ENCODE measurements around the gene CCRL2. TPM values are rescaled to one million over a fixed set of nuclear protein-coding genes. Genes with fewer than 3 reads are reported as not detected.

The CCRL2 gene
- total RNA-seq, 1 experiment from 2014 or later, result not detected

- ATAC-seq, result no peak
Observed at GRCh38 chr3:46454209-46454595, 47.1 kb downstream of the CCRL2 start.

DNA sequence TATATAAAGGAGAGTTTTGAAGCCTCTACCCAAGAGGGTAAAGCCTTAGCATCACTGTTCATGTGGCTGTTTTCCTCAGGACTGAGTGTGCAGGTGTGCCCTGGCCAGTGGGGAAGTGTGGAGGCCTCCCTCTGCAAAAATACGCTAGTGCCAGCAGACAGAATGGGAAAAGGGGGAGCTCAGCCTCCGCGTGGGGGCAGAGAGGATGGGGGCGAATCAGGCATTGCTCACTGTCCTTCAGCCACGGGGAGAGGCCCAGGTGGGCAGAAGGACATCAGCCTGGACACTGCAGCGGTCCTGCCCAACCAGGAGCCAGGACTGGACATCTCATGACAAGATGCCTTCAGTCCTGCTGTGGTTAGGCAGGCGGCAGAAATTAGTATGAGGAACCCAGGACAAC lies 47.5 kb downstream of the CCRL2 start:
- ChIA-PET POLR2A (no interaction called here), CTCF (no interaction called here)
- H3K4me1 Mint-ChIP-seq, result no peaks in the 10 kb centered on the region
- no peaks in the 10 kb centered on the region; the same call in 1 of the 2 replicates for H3K27me3 Mint-ChIP-seq (ENCODE audit: low read depth)
- DNase-seq (ENCODE audit: low spot score), result no peak
- H3K9me3 Mint-ChIP-seq, result no peaks in the 10 kb centered on the region
- no peak for TF ChIP-seq ZMAT4 (CRISPR knock-in tag; IDR thresholded peaks at IDR 0.05)
- ATAC-seq, result no peak
- no peak overlapping the region for H3K4me3 Mint-ChIP-seq
- no peak overlapping the region for H3K27ac Mint-ChIP-seq
- H3K36me3 Mint-ChIP-seq, result no peaks in the 10 kb centered on the region

More at GRCh38 chr3:46454209-46454595, 47.1 kb downstream of the CCRL2 start:
- Mint-ChIP-seq H3K9me3 (no peaks in the 10 kb centered on the region), H3K27me3 (ENCODE audit: low read depth) (no peaks in the 10 kb centered on the region; the same call in 1 of the 2 replicates), H3K36me3 (no peaks in the 10 kb centered on the region), H3K27ac (no peak overlapping the region), H3K4me1 (no peaks in the 10 kb centered on the region), H3K4me3 (no peak overlapping the region)
- no peak for DNase-seq (ENCODE audit: low spot score)
- POLR2A ChIA-PET, result no interaction called here
- no peak for TF ChIP-seq SP1 (CRISPR knock-in tag; conservative IDR thresholded peaks at IDR 0.05)
- TF ChIP-seq AFF4 (CRISPR knock-in tag; IDR thresholded peaks at IDR 0.05; ENCODE audit: borderline replicate concordance), result no peak
- TF ChIP-seq SMAD3 (CRISPR knock-in tag; IDR thresholded peaks at IDR 0.05; ENCODE audit: borderline replicate concordance), result no peak
- TF ChIP-seq CREB1 (CRISPR knock-in tag; IDR thresholded peaks at IDR 0.05), result no peak
- no peak for TF ChIP-seq SOX15 (CRISPR knock-in tag; IDR thresholded peaks at IDR 0.05)
- no peak for TF ChIP-seq IRF2 (CRISPR knock-in tag; IDR thresholded peaks at IDR 0.05; ENCODE audit: borderline replicate concordance, low read depth)
- no peak for TF ChIP-seq ZNF423 (CRISPR knock-in tag; IDR thresholded peaks at IDR 0.05)
- TF ChIP-seq, protein P1, sequence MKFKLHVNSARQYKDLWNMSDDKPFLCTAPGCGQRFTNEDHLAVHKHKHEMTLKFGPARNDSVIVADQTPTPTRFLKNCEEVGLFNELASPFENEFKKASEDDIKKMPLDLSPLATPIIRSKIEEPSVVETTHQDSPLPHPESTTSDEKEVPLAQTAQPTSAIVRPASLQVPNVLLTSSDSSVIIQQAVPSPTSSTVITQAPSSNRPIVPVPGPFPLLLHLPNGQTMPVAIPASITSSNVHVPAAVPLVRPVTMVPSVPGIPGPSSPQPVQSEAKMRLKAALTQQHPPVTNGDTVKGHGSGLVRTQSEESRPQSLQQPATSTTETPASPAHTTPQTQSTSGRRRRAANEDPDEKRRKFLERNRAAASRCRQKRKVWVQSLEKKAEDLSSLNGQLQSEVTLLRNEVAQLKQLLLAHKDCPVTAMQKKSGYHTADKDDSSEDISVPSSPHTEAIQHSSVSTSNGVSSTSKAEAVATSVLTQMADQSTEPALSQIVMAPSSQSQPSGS (CRISPR knock-in tag; IDR thresholded peaks at IDR 0.05; ENCODE audit: borderline replicate concordance, low read depth), result no peak
- TF ChIP-seq SMAD4 (CRISPR knock-in tag; IDR thresholded peaks at IDR 0.05), result no peak
- TF ChIP-seq ZNF138 (CRISPR knock-in tag; conservative IDR thresholded peaks at IDR 0.05), result no peak
- TF ChIP-seq JAZF1 (CRISPR knock-in tag; IDR thresholded peaks at IDR 0.05), result no peak
- TF ChIP-seq ZNF671 (CRISPR knock-in tag; IDR thresholded peaks at IDR 0.05), result no peak
- TF ChIP-seq ATF3 (CRISPR knock-in tag; conservative IDR thresholded peaks at IDR 0.05), result no peak
- no peak for TF ChIP-seq RORB (CRISPR knock-in tag; IDR thresholded peaks at IDR 0.05)
- CTCF ChIA-PET, result interaction anchor here (0.7 kb wide), 1 partner anchor 246 kb away, joined by 3 read pairs; the partner anchor contains the start of gene CCR1

- CTCF ChIA-PET, result interaction anchor here (1.3 kb wide), 1 partner anchor 33 kb away, joined by 5 read pairs; no protein-coding TSS in a partner anchor
- Mint-ChIP-seq H3K27me3 (ENCODE audit: low read depth) (peaks cover 3% of the 10 kb centered on the region; the same call in 1 of the 2 replicates), H3K9me3 (peaks cover 6% of the 10 kb centered on the region), H3K36me3 (peaks cover 2% of the 10 kb centered on the region; the same call in 1 of the 2 replicates), H3K4me3 (no peak overlapping the region), H3K4me1 (no peaks in the 10 kb centered on the region), H3K27ac (no peak overlapping the region)
- no peak for ATAC-seq
- POLR2A ChIA-PET, result no interaction called here
- DNase-seq (ENCODE audit: low spot score), result no peak
- no peak for TF ChIP-seq NFYB (CRISPR knock-in tag; conservative IDR thresholded peaks at IDR 0.05; ENCODE audit: low read depth)
- TF ChIP-seq, protein P2, sequence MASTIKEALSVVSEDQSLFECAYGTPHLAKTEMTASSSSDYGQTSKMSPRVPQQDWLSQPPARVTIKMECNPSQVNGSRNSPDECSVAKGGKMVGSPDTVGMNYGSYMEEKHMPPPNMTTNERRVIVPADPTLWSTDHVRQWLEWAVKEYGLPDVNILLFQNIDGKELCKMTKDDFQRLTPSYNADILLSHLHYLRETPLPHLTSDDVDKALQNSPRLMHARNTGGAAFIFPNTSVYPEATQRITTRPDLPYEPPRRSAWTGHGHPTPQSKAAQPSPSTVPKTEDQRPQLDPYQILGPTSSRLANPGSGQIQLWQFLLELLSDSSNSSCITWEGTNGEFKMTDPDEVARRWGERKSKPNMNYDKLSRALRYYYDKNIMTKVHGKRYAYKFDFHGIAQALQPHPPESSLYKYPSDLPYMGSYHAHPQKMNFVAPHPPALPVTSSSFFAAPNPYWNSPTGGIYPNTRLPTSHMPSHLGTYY (CRISPR knock-in tag; IDR thresholded peaks at IDR 0.05), result no peak
- TF ChIP-seq, protein P3, sequence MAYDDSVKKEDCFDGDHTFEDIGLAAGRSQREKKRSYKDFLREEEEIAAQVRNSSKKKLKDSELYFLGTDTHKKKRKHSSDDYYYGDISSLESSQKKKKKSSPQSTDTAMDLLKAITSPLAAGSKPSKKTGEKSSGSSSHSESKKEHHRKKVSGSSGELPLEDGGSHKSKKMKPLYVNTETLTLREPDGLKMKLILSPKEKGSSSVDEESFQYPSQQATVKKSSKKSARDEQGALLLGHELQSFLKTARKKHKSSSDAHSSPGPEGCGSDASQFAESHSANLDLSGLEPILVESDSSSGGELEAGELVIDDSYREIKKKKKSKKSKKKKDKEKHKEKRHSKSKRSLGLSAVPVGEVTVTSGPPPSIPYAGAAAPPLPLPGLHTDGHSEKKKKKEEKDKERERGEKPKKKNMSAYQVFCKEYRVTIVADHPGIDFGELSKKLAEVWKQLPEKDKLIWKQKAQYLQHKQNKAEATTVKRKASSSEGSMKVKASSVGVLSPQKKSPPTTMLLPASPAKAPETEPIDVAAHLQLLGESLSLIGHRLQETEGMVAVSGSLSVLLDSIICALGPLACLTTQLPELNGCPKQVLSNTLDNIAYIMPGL (CRISPR knock-in tag; IDR thresholded peaks at IDR 0.05), result no peak
- TF ChIP-seq USF2 (CRISPR knock-in tag; IDR thresholded peaks at IDR 0.05), result no peak
- no peak for TF ChIP-seq ZNF121 (CRISPR knock-in tag; IDR thresholded peaks at IDR 0.05)
- TF ChIP-seq CDX4 (CRISPR knock-in tag; IDR thresholded peaks at IDR 0.05; ENCODE audit: borderline replicate concordance), result no peak
Observed at GRCh38 chr3:46455231-46456115, 48.4 kb downstream of the CCRL2 start.

All from WTC11 (cell line).